H9 (cell line): Measurements from ENCODE around the gene RMDN2. TPM values are rescaled to one million over a fixed set of nuclear protein-coding genes. Genes with fewer than 3 reads are reported as not detected.

Experiments used
- DNase-seq: peaks from one replicate; pipeline ENCODE4 v3.0.0-alpha.2; 2017
- H2AFZ ChIP-seq: one replicate; pipeline ENCODE4 v1.6.1; 2013; ENCODE audit warnings: mild to moderate bottlenecking, low read length, control low read depth, moderate library complexity
- H2AK5ac ChIP-seq: 2 replicates; pipeline ENCODE4 v1.6.1; 2013; ENCODE audit warnings: low read length, control low read depth, mixed read lengths; ENCODE audit not compliant: insufficient read length
- H2BK120ac ChIP-seq: one replicate; pipeline ENCODE4 v1.6.1; 2013; ENCODE audit warnings: low read depth, mild to moderate bottlenecking, low read length, control low read depth, inconsistent platforms; ENCODE audit not compliant: poor library complexity, severe bottlenecking
- H2BK12ac ChIP-seq: 2 replicates; pipeline ENCODE4 v1.6.1; 2013; ENCODE audit warnings: low read length, control low read depth, mixed read lengths, low read depth; ENCODE audit not compliant: insufficient read length
- H2BK15ac ChIP-seq: 2 replicates; pipeline ENCODE4 v1.6.1; 2013; ENCODE audit warnings: low read depth, low read length, control low read depth
- H2BK20ac ChIP-seq: one replicate; pipeline ENCODE4 v1.6.1; 2013; ENCODE audit warnings: low read depth, mild to moderate bottlenecking, low read length, control low read depth, inconsistent platforms; ENCODE audit not compliant: poor library complexity, severe bottlenecking
- H2BK5ac ChIP-seq: 2 replicates; pipeline ENCODE4 v1.6.1; 2013; ENCODE audit warnings: low read length, control low read depth, mixed read lengths; ENCODE audit not compliant: insufficient read length
- H3K14ac ChIP-seq: 2 replicates; pipeline ENCODE4 v1.6.1; 2013; ENCODE audit warnings: low read length, control low read depth; ENCODE audit not compliant: insufficient read depth
- H3K18ac ChIP-seq: 2 replicates; pipeline ENCODE4 v1.6.1; 2013; ENCODE audit warnings: low read depth, mild to moderate bottlenecking, mixed read lengths, low read length, control low read depth; ENCODE audit not compliant: insufficient read length
- H3K23ac ChIP-seq: 2 replicates; pipeline ENCODE4 v1.6.1; 2013; ENCODE audit warnings: low read length, control low read depth, mixed read lengths, low read depth; ENCODE audit not compliant: insufficient read length
- H3K23me2 ChIP-seq: 2 replicates; pipeline ENCODE4 v1.6.1; 2013; ENCODE audit warnings: low read depth, mild to moderate bottlenecking, mixed read lengths, low read length, control low read depth; ENCODE audit not compliant: insufficient read length, poor library complexity, severe bottlenecking
- H3K27ac ChIP-seq: 2 replicates; pipeline ENCODE4 v1.5.1; 2013; ENCODE audit warnings: low read length, control low read depth, mixed read lengths, low read depth; ENCODE audit not compliant: insufficient read length
- H3K27me3 ChIP-seq: 2 replicates; pipeline ENCODE4 v1.6.1; 2013; ENCODE audit warnings: low read length, control low read depth, inconsistent platforms; ENCODE audit not compliant: insufficient read depth
- H3K4ac ChIP-seq: 2 replicates; pipeline ENCODE4 v1.6.1; 2013; ENCODE audit warnings: low read depth, mild to moderate bottlenecking, control low read depth, inconsistent platforms, low read length, moderate library complexity
- H3K4me1 ChIP-seq: 2 replicates; pipeline ENCODE4 v1.6.1; 2013; ENCODE audit warnings: low read length, control low read depth, inconsistent platforms; ENCODE audit not compliant: insufficient read depth
- H3K4me2 ChIP-seq: 2 replicates; pipeline ENCODE4 v1.6.1; 2013; ENCODE audit warnings: low read length, control low read depth, mixed read lengths; ENCODE audit not compliant: insufficient read length, insufficient read depth
- H3K56ac ChIP-seq: 2 replicates; pipeline ENCODE4 v1.6.1; 2013; ENCODE audit warnings: low read depth, mild to moderate bottlenecking, mixed read lengths, low read length, control low read depth; ENCODE audit not compliant: insufficient read length
- H3K79me1 ChIP-seq: 2 replicates; pipeline ENCODE4 v1.6.1; 2013; ENCODE audit warnings: low read depth, mild to moderate bottlenecking, moderate library complexity, low read length, control low read depth, inconsistent platforms; ENCODE audit not compliant: insufficient read depth, poor library complexity, severe bottlenecking
- H3K79me2 ChIP-seq: 2 replicates; pipeline ENCODE4 v1.6.1; 2013; ENCODE audit warnings: low read length, control low read depth, inconsistent platforms; ENCODE audit not compliant: insufficient read depth
- H3K9ac ChIP-seq: 2 replicates; pipeline ENCODE4 v1.6.1; 2013; ENCODE audit warnings: low read length, control low read depth, mixed read lengths; ENCODE audit not compliant: insufficient read length; ENCODE audit errors: extremely low read depth
- H3K9me3 ChIP-seq: one replicate; pipeline ENCODE4 v1.6.1; 2013; ENCODE audit warnings: low read depth, low read length, inconsistent platforms; ENCODE audit not compliant: control insufficient read depth
- H3T11ph ChIP-seq: one replicate; pipeline ENCODE4 v1.6.1; 2013; ENCODE audit warnings: mild to moderate bottlenecking, low read length, control low read depth, inconsistent platforms
- H4K20me1 ChIP-seq: one replicate; pipeline ENCODE4 v1.6.1; 2013; ENCODE audit not compliant: control insufficient read depth, insufficient read length, insufficient read depth
- H4K5ac ChIP-seq: 2 replicates; pipeline ENCODE4 v1.6.1; 2013; ENCODE audit warnings: low read depth, mild to moderate bottlenecking, mixed read lengths, low read length, control low read depth; ENCODE audit not compliant: insufficient read length
- H4K8ac ChIP-seq: replicated peaks from 2 replicates; pipeline ENCODE4 v1.6.1; 2013; ENCODE audit warnings: low read length, control low read depth, mixed read lengths, low read depth; ENCODE audit not compliant: insufficient read length
- H4K91ac ChIP-seq: 2 replicates; pipeline ENCODE4 v1.6.1; 2013; ENCODE audit warnings: low read depth, mild to moderate bottlenecking, moderate library complexity, mixed read lengths, low read length, control low read depth; ENCODE audit not compliant: insufficient read length
- H3K27ac Mint-ChIP-seq, 3 experiments: 2 replicates in 2 of 3; 3 replicates in 1 of 3; pipeline ENCODE4 v1.8.0; 2020 to 2021; ENCODE audit warnings: mixed read lengths in 3 of 3, mild to moderate bottlenecking in 1 of 3, moderate library complexity in 1 of 3
- H3K27me3 Mint-ChIP-seq: 2 replicates; pipeline ENCODE4 v1.8.0; 2021; ENCODE audit warnings: low read depth, mild to moderate bottlenecking, moderate library complexity, mixed read lengths
- H3K36me3 Mint-ChIP-seq, 3 experiments: 2 replicates in 2 of 3; 3 replicates in 1 of 3; pipeline ENCODE4 v1.8.0; 2020 to 2021; ENCODE audit warnings: low read depth in 3 of 3, mixed read lengths in 3 of 3; ENCODE audit not compliant: insufficient read depth in 1 of 3
- H3K4me1 Mint-ChIP-seq, 2 experiments: 2 replicates each; pipeline ENCODE4 v1.8.0; 2020; ENCODE audit warnings: mixed read lengths in 2 of 2
- H3K4me3 Mint-ChIP-seq, 2 experiments: 2 replicates in 1 of 2; 3 replicates in 1 of 2; pipeline ENCODE4 v1.8.0; 2020 to 2021; ENCODE audit warnings: mild to moderate bottlenecking in 2 of 2, mixed read lengths in 2 of 2, moderate library complexity in 1 of 2
- H3K9me3 Mint-ChIP-seq, 2 experiments: 2 replicates in 1 of 2; 3 replicates in 1 of 2; pipeline ENCODE4 v1.8.0; 2020; ENCODE audit warnings: mild to moderate bottlenecking in 2 of 2, mixed read lengths in 2 of 2, moderate library complexity in 1 of 2
- WGBS: extraction: QIAGEN DNeasy Blood & Tissue Kit; methylation state at CpG from one replicate; pipeline ENCODE4 v1.1.7; 2013; ENCODE audit warnings: missing lambda C conversion rate, low lambda C conversion rate, mixed read lengths; ENCODE audit not compliant: insufficient read length; ENCODE audit errors: extremely low coverage; 5-methylcytosine and 5-hydroxymethylcytosine counted together
- total RNA-seq: library from RNA; stranded (reverse); gene quantifications from 2 replicates; pipeline ENCODE4 v1.2.1, GENCODE V29; 2021
- TF ChIP-seq, protein P1 (sequence below): fragments of 200-600 bp; sonication (generic); conservative IDR thresholded peaks from 3 replicates; pipeline ENCODE4 v1.8.0; 2021; ENCODE audit warnings: antibody characterized with exemption, mild to moderate bottlenecking

The RMDN2 gene
- total RNA-seq, 1 experiment from 2014 or later = 2.8 TPM

DNA sequence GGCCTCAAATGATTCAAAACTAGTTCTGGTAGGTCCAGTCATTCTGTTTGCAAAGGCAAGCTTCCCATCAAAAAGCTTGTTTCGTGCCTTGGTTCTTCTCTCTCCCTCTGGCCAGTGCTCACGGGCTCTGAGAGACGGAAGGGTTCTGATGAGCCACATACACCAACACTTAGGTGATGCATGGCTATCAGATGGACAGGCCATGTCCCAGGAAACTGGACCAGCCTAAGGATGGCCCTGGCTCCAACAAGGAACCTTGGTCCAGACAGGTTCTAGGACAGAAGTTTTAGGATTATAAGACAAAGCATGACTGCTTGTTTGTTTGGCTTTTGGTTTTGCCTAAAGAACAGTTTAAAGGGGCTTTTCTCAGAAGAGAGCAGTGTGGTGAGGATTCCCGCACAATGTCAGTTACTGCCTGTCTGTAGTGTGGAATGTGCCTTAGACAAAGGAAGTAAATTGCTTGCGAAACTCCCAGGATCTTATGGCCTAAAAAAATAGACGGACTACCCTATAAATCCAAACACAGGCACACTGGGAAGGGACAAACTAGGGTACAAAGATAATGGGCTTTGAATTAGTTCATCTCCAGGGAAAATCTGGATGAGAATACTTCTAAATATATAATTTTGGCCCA, 140.5 kb downstream of the RMDN2 start:
- no peak overlapping the region for H3K4me2 ChIP-seq
- Mint-ChIP-seq H3K27ac (no peak overlapping the region), H3K36me3 (no peaks in the 10 kb centered on the region), H3K9me3 (no peaks in the 10 kb centered on the region; a peak in 1 of 5 replicates), H3K4me1 (peaks cover 0 to 5% of the 10 kb centered on the region in 2 experiments; a peak in 1 of 4 replicates), H3K27me3 (peaks cover 1% of the 10 kb centered on the region), H3K4me3 (no peak overlapping the region)
- no peak overlapping the region for H2BK12ac ChIP-seq
- H3K23ac ChIP-seq = no peak overlapping the region
- no peak overlapping the region for H3K9ac ChIP-seq
- H3K4ac ChIP-seq = no peak overlapping the region
- no peaks in the 10 kb centered on the region for H3K23me2 ChIP-seq
- H4K20me1 ChIP-seq = no peaks in the 10 kb centered on the region
- TF ChIP-seq, protein P1, sequence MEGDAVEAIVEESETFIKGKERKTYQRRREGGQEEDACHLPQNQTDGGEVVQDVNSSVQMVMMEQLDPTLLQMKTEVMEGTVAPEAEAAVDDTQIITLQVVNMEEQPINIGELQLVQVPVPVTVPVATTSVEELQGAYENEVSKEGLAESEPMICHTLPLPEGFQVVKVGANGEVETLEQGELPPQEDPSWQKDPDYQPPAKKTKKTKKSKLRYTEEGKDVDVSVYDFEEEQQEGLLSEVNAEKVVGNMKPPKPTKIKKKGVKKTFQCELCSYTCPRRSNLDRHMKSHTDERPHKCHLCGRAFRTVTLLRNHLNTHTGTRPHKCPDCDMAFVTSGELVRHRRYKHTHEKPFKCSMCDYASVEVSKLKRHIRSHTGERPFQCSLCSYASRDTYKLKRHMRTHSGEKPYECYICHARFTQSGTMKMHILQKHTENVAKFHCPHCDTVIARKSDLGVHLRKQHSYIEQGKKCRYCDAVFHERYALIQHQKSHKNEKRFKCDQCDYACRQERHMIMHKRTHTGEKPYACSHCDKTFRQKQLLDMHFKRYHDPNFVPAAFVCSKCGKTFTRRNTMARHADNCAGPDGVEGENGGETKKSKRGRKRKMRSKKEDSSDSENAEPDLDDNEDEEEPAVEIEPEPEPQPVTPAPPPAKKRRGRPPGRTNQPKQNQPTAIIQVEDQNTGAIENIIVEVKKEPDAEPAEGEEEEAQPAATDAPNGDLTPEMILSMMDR = no peak
- H4K8ac ChIP-seq = no peak overlapping the region
- H2BK20ac ChIP-seq = no peak overlapping the region
- no peaks in the 10 kb centered on the region for H3K79me2 ChIP-seq
- H3K79me1 ChIP-seq = no peaks in the 10 kb centered on the region
- no peak overlapping the region for H4K5ac ChIP-seq
- no peak overlapping the region for H4K91ac ChIP-seq
- WGBS = no CpG with 5 or more reads among the region's 6 CpGs
- no peaks in the 10 kb centered on the region for H3K27me3 ChIP-seq
- no peak overlapping the region for H3K27ac ChIP-seq
- H3K9me3 ChIP-seq = no peaks in the 10 kb centered on the region
- no peak overlapping the region for H2AK5ac ChIP-seq
- H3K4me1 ChIP-seq = no peaks in the 10 kb centered on the region
- H3K56ac ChIP-seq = no peak overlapping the region
- no peak overlapping the region for H3T11ph ChIP-seq
- no peak overlapping the region for H2BK120ac ChIP-seq
- DNase-seq = no peak
- no peak overlapping the region for H3K14ac ChIP-seq
- H2BK15ac ChIP-seq = no peak overlapping the region
- H3K18ac ChIP-seq = no peak overlapping the region
- H2AFZ ChIP-seq = no peak overlapping the region
- no peak overlapping the region for H2BK5ac ChIP-seq
